Measurements from ENCODE around the gene NIPAL4. TPM values are rescaled to one million over a fixed set of nuclear protein-coding genes. Genes with fewer than 3 reads are reported as not detected.
"Not testable (repeated sequence)": the region's sequence is repeated elsewhere in the genome, so short reads cannot be mapped to it uniquely, and the experiment has no call there.

Gene NIPAL4
- total RNA-seq, 1 donor from 2014 or later, result not detected

DNA sequence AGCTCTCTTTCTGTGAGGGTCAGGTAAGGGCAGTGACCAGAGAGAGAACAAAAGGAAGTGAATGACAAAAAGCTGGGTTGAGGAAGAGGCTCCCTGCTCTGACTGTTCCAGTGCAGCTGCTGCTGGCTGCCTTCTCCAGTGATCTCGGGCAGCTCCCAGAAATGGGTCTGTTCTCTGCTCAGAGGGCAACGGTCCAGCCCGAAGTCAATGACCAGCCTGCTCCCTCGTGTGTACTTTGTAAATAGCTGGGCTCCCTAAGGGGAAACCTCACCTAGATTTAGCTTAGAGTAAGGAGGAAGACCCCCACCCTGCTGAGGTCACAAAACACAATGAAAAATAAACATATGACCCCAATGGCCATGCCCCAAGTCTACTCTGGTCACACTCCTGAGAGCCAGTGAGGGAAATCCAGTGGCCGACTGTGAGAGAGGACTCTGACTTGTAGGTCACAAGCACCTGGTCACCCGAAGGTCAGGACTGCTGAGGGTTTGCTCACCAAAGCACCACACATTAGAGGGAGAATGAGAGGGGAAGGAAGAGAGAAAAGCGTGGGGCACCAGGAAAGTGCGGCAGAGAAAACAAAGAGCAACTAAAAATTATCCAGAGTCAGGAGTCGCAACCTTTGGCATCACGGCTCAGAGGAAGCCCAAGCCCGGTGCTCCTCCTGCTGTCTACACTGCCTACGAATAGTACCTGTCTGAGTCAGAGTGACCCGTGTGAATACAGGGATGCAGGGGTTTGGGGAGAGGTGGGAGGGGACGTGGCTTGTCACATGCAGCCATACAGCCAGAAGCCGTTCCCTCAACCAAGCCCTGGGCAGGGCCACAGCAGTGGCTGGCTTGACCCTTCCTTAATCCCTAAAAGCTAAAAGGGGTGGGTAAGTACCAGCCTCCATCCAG, 19.8 kb downstream of the NIPAL4 start:
- no peak for TF ChIP-seq CTCF (IDR thresholded peaks at IDR 0.05)
- TF ChIP-seq EZH2 (IDR thresholded peaks at IDR 0.05), result no peak
- no peak for TF ChIP-seq EZH2phosphoT487 (IDR thresholded peaks at IDR 0.05)
- Histone ChIP-seq H4K20me1 (ENCODE audit: low read depth) (no peaks in the 10 kb centered on the region), H3K27me3 (no peaks in the 10 kb centered on the region), H3K9me3 (ENCODE audit: low read depth) (no peaks in the 10 kb centered on the region), H3K4me1 (peaks cover 6% of the 10 kb centered on the region), H3F3A (ENCODE audit: low read depth) (no peaks in the 10 kb centered on the region), H3K4me3 (no peak overlapping the region), H3K79me2 (ENCODE audit: low read depth) (no peaks in the 10 kb centered on the region), H3K9ac (no peak overlapping the region), H2AFZ (replicated peaks) (no peak overlapping the region), H3K36me3 (no peaks in the 10 kb centered on the region), H3K27ac (no peak overlapping the region), H3K4me2 (no peak overlapping the region)
- no peak overlapping the region for H3K27ac Mint-ChIP-seq
- no peaks in the 10 kb centered on the region for H3K9me3 Mint-ChIP-seq
- peaks cover 25% of the 10 kb centered on the region for H3K36me3 Mint-ChIP-seq
- H3K4me1 Mint-ChIP-seq, result peaks cover 16% of the 10 kb centered on the region
- H3K27me3 Mint-ChIP-seq (ENCODE audit: insufficient read depth, low read depth), result peaks cover 2% of the 10 kb centered on the region
- DNase-seq (ENCODE audit: low spot score), result no peak
- H3K4me3 Mint-ChIP-seq, result no peak overlapping the region

- no peaks in the 10 kb centered on the region for H3K36me3 ChIP-seq
- Mint-ChIP-seq H3K9me3 (no peaks in the 10 kb centered on the region), H3K27me3 (ENCODE audit: insufficient read depth, low read depth) (peaks cover 2% of the 10 kb centered on the region), H3K4me1 (peaks cover 16% of the 10 kb centered on the region), H3K27ac (no peak overlapping the region), H3K36me3 (peaks cover 28% of the 10 kb centered on the region), H3K4me3 (no peak overlapping the region)
- no peak overlapping the region for H3K27ac ChIP-seq
- H3K4me1 ChIP-seq, result peaks cover 6% of the 10 kb centered on the region
- no peaks in the 10 kb centered on the region for H3K79me2 ChIP-seq (ENCODE audit: low read depth)
- no peak overlapping the region for H3K4me2 ChIP-seq
- no peak overlapping the region for H2AFZ ChIP-seq (replicated peaks)
- TF ChIP-seq EZH2phosphoT487 (IDR thresholded peaks at IDR 0.05) (no peak), EZH2 (IDR thresholded peaks at IDR 0.05) (no peak), CTCF (IDR thresholded peaks at IDR 0.05) (no peak)
- H3K9me3 ChIP-seq (ENCODE audit: low read depth), result no peaks in the 10 kb centered on the region
- DNase-seq (ENCODE audit: low spot score), result no peak
- H3K27me3 ChIP-seq, result no peaks in the 10 kb centered on the region
- no peak overlapping the region for H3K4me3 ChIP-seq
- no peaks in the 10 kb centered on the region for H3F3A ChIP-seq (ENCODE audit: low read depth)
- H4K20me1 ChIP-seq (ENCODE audit: low read depth), result no peaks in the 10 kb centered on the region
- no peak overlapping the region for H3K9ac ChIP-seq
Measured at GRCh38 chr5:157481265-157481664, 21.3 kb downstream of the NIPAL4 start.

GRCh38 chr5:157481666-157482065, 21.7 kb downstream of the NIPAL4 start:
- H3F3A ChIP-seq (ENCODE audit: low read depth), result no peaks in the 10 kb centered on the region
- no peaks in the 10 kb centered on the region for H3K36me3 ChIP-seq
- Mint-ChIP-seq H3K4me1 (peaks cover 16% of the 10 kb centered on the region), H3K9me3 (no peaks in the 10 kb centered on the region), H3K36me3 (peaks cover 28% of the 10 kb centered on the region), H3K4me3 (no peak overlapping the region), H3K27me3 (ENCODE audit: insufficient read depth, low read depth) (peaks cover 4% of the 10 kb centered on the region), H3K27ac (no peak overlapping the region)
- no peak for DNase-seq (ENCODE audit: low spot score)
- no peak overlapping the region for H3K27ac ChIP-seq
- H2AFZ ChIP-seq (replicated peaks), result no peak overlapping the region
- H3K79me2 ChIP-seq (ENCODE audit: low read depth), result no peaks in the 10 kb centered on the region
- H3K9ac ChIP-seq, result no peak overlapping the region
- H3K4me2 ChIP-seq, result no peak overlapping the region
- no peaks in the 10 kb centered on the region for H3K9me3 ChIP-seq (ENCODE audit: low read depth)
- no peaks in the 10 kb centered on the region for H3K27me3 ChIP-seq
- no peaks in the 10 kb centered on the region for H4K20me1 ChIP-seq (ENCODE audit: low read depth)
- peaks cover 6% of the 10 kb centered on the region for H3K4me1 ChIP-seq
- TF ChIP-seq EZH2phosphoT487 (IDR thresholded peaks at IDR 0.05), result no peak
- no peak for TF ChIP-seq EZH2 (IDR thresholded peaks at IDR 0.05)
- no peak for TF ChIP-seq CTCF (IDR thresholded peaks at IDR 0.05)
- H3K4me3 ChIP-seq, result no peak overlapping the region

GRCh38 chr5:157482702-157483101, 22.7 kb downstream of the NIPAL4 start:
- not testable (repeated sequence) for H3K27ac ChIP-seq; H3K9ac ChIP-seq; H4K20me1 ChIP-seq (ENCODE audit: low read depth); H3K27me3 ChIP-seq; H3K9me3 ChIP-seq (ENCODE audit: low read depth); H3K9me3 Mint-ChIP-seq; H3K27me3 Mint-ChIP-seq (ENCODE audit: insufficient read depth, low read depth); H3F3A ChIP-seq (ENCODE audit: low read depth); H3K4me2 ChIP-seq; H3K36me3 ChIP-seq; H3K4me1 ChIP-seq; H3K4me3 Mint-ChIP-seq; DNase-seq (ENCODE audit: low spot score); H3K27ac Mint-ChIP-seq; H2AFZ ChIP-seq (replicated peaks); H3K79me2 ChIP-seq (ENCODE audit: low read depth); H3K4me3 ChIP-seq
- Mint-ChIP-seq H3K36me3 (peaks cover 29% of the 10 kb centered on the region), H3K4me1 (peaks cover 10% of the 10 kb centered on the region)

Data from neural progenitor cell (in vitro differentiated cells).